Ishikawa (cell line): Measurements from ENCODE around the gene SLC12A3.

Source experiments
- CEBPB ChIP-seq: IDR thresholded peaks from 2 replicates; pipeline ENCODE4 v1.6.1; 2012
- CREB1 ChIP-seq: IDR thresholded peaks from 2 replicates; pipeline ENCODE4 v1.6.1; 2012; ENCODE audit warnings: low read depth
- EGR1 ChIP-seq: IDR thresholded peaks from 2 replicates; pipeline ENCODE4 v1.6.1; 2012
- EP300 ChIP-seq: IDR thresholded peaks from 2 replicates; pipeline ENCODE4 v1.6.1; 2012; ENCODE audit warnings: borderline replicate concordance
- FOXM1 ChIP-seq: IDR thresholded peaks from 2 replicates; pipeline ENCODE4 v1.6.1; 2012; ENCODE audit warnings: low read depth, borderline replicate concordance
- MAX ChIP-seq: IDR thresholded peaks from 2 replicates; pipeline ENCODE4 v1.6.1; 2012
- NFIC ChIP-seq: IDR thresholded peaks from 2 replicates; pipeline ENCODE4 v1.6.1; 2012
- RAD21 ChIP-seq: IDR thresholded peaks from 2 replicates; pipeline ENCODE4 v1.6.1; 2012; ENCODE audit warnings: low read depth
- REST ChIP-seq: IDR thresholded peaks from 2 replicates; pipeline ENCODE4 v1.6.1; 2012; ENCODE audit warnings: low read depth, mild to moderate bottlenecking
- TAF1 ChIP-seq: IDR thresholded peaks from 2 replicates; pipeline ENCODE4 v1.6.1; 2012; ENCODE audit warnings: low read depth, mild to moderate bottlenecking
- TCF12 ChIP-seq: IDR thresholded peaks from 2 replicates; pipeline ENCODE4 v1.6.1; 2012; ENCODE audit warnings: low read depth
- TEAD4 ChIP-seq: IDR thresholded peaks from 2 replicates; pipeline ENCODE4 v1.6.1; 2012
- USF1 ChIP-seq: IDR thresholded peaks from 2 replicates; pipeline ENCODE4 v1.6.1; 2012
- YY1 ChIP-seq: IDR thresholded peaks from 2 replicates; pipeline ENCODE4 v1.6.1; 2012; ENCODE audit warnings: low read depth
- ZBTB7A ChIP-seq: IDR thresholded peaks from 2 replicates; pipeline ENCODE4 v1.6.1; 2012; ENCODE audit warnings: low read depth

SLC12A3 gene

GRCh38 chr16:56927471-56927870 lies 62.5 kb downstream of the SLC12A3 start:
- TF ChIP-seq RAD21 (no peak), FOXM1 (no peak)

- no peak for TF ChIP-seq YY1
- no peak for TF ChIP-seq EP300
- TF ChIP-seq MAX, result no peak
- TF ChIP-seq RAD21, result no peak
- TF ChIP-seq TCF12, result no peak
- no peak for TF ChIP-seq FOXM1
- no peak for TF ChIP-seq NFIC
- no peak for TF ChIP-seq TAF1
- no peak for TF ChIP-seq TEAD4
- no peak for TF ChIP-seq ZBTB7A
- no peak for TF ChIP-seq CEBPB
- no peak for TF ChIP-seq USF1
- TF ChIP-seq EGR1, result no peak
- no peak for TF ChIP-seq CREB1
- TF ChIP-seq REST, result no peak
Observed at GRCh38 chr16:56929639-56930038, 64.6 kb downstream of the SLC12A3 start.

GRCh38 chr16:56930486-56931270 lies 65.7 kb downstream of the SLC12A3 start:
- TF ChIP-seq YY1 (no peak), EP300 (no peak), RAD21 (no peak), CEBPB (no peak), TEAD4 (no peak), EGR1 (no peak), MAX (no peak), FOXM1 (no peak), TAF1 (no peak), ZBTB7A (no peak), USF1 (no peak), REST (no peak), NFIC (no peak), TCF12 (no peak), CREB1 (no peak)

GRCh38 chr16:56931271-56931891 lies 66.4 kb downstream of the SLC12A3 start:
- no peak for TF ChIP-seq TEAD4
- no peak for TF ChIP-seq NFIC
- no peak for TF ChIP-seq TCF12
- no peak for TF ChIP-seq CEBPB
- TF ChIP-seq EGR1, result no peak
- no peak for TF ChIP-seq USF1
- no peak for TF ChIP-seq TAF1
- no peak for TF ChIP-seq FOXM1
- no peak for TF ChIP-seq RAD21
- TF ChIP-seq EP300, result no peak
- TF ChIP-seq YY1, result no peak
- TF ChIP-seq ZBTB7A, result no peak
- TF ChIP-seq CREB1, result no peak
- TF ChIP-seq MAX, result no peak
- TF ChIP-seq REST, result no peak
